IMR-90 (cell line): ENCODE results near the gene GOLT1A. TPM values are rescaled to one million over a fixed set of nuclear protein-coding genes. Genes with fewer than 3 reads are reported as not detected.
A peak's percentile ranks its signal among the peaks of the same experiment; 100 is the strongest.

Source experiments
- polyA plus RNA-seq, 3 experiments: library from polyadenylated mRNA; depleted of rRNA; stranded (reverse); fragments of >200 nt; gene quantifications; 2 replicates each; pipeline ENCODE4 v1.2.3, GENCODE V29; 2012; ENCODE audit warnings: low replicate concordance in 1 of 3
- total RNA-seq: library from RNA; depleted of rRNA; stranded (reverse); fragments of >200 nt; gene quantifications from 2 replicates; pipeline ENCODE4 v1.2.3, GENCODE V29; 2012
- TF ChIP-seq, protein P1 (sequence below): conservative IDR thresholded peaks from 2 replicates; pipeline ENCODE4 v1.5.1; 2012; ENCODE audit warnings: mild to moderate bottlenecking, low read depth, low read length, improper control_type of control experiment

Gene GOLT1A
- total and polyA plus RNA-seq, 2 of the 4 experiments (the other 2 are of a cell fraction) = 0.32 TPM; not detected in 1

DNA sequence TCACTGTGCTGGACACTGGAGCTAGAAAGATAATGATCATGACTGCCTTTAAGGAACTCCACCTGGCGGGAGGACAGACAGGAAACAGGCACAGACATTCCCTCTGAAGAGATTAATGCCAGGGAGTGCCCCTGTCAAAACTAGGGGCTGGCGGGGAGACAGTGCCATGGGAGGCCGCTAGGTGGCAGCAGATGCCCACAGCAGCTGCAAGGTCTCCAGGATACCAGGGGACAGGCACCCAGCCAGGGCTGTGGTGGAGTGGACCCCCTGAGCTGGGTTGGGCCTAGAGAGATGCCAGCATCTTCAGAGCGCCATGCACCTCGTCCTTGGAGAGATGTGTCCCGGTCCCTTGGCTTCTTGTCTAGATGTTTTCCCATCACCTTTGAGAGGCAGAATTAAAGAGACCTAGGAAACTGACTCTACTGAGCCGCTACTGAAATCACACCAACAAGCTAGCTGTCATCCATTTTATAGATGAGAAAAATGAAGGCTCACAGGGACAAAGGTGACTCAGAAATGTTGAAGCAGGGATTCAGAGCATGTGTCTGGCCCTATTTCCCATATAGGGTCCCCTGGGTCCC is 51.2 kb downstream of the GOLT1A start (continued):
- TF ChIP-seq, protein P1, sequence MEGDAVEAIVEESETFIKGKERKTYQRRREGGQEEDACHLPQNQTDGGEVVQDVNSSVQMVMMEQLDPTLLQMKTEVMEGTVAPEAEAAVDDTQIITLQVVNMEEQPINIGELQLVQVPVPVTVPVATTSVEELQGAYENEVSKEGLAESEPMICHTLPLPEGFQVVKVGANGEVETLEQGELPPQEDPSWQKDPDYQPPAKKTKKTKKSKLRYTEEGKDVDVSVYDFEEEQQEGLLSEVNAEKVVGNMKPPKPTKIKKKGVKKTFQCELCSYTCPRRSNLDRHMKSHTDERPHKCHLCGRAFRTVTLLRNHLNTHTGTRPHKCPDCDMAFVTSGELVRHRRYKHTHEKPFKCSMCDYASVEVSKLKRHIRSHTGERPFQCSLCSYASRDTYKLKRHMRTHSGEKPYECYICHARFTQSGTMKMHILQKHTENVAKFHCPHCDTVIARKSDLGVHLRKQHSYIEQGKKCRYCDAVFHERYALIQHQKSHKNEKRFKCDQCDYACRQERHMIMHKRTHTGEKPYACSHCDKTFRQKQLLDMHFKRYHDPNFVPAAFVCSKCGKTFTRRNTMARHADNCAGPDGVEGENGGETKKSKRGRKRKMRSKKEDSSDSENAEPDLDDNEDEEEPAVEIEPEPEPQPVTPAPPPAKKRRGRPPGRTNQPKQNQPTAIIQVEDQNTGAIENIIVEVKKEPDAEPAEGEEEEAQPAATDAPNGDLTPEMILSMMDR = peak; percentile 99
